ENCODE results near the gene LMOD3. TPM values are rescaled to one million over a fixed set of nuclear protein-coding genes. Genes with fewer than 3 reads are reported as not detected.

Gene LMOD3
- total RNA-seq, 1 donor from 2014 or later: 31.8 TPM

GRCh38 chr3:69145688-69146087, 23.3 kb upstream of the LMOD3 start:
- no peaks in the 10 kb centered on the region for H3K9me3 ChIP-seq (ENCODE audit: control insufficient read depth in 3 of 3, low read length in 3 of 3)
- H3K27ac ChIP-seq (ENCODE audit: low read depth, low read length): no peak overlapping the region

GRCh38 chr3:69144631-69145245, 22.3 kb upstream of the LMOD3 start:
- Histone ChIP-seq H3K9me3 (ENCODE audit: control insufficient read depth in 3 of 3, low read length in 3 of 3) (no peaks in the 10 kb centered on the region), H3K4me1 (ENCODE audit: control insufficient read depth in 3 of 3, insufficient read depth in 3 of 3, low read length in 3 of 3) (peaks cover 11 to 36% (median 12%) of the 10 kb centered on the region in 3 donors), H3K4me3 (ENCODE audit: low read length in 3 of 3) (no peak overlapping the region), H3K9ac (ENCODE audit: low read depth in 1 of 3, low read length in 3 of 3) (peak overlapping the region in 2 of 3 donors; percentile 23 to 28), H3K36me3 (ENCODE audit: control insufficient read depth in 3 of 3, insufficient read depth in 3 of 3, low read length in 3 of 3) (no peaks in the 10 kb centered on the region), H3K27me3 (ENCODE audit: control insufficient read depth in 3 of 3, insufficient read depth in 3 of 3, low read length in 3 of 3) (no peaks in the 10 kb centered on the region), H3K27ac (ENCODE audit: low read depth, low read length) (peak overlapping the region; percentile 76)

More at GRCh38 chr3:69145688-69146087, 23.3 kb upstream of the LMOD3 start:
- H3K27me3 ChIP-seq (ENCODE audit: control insufficient read depth in 3 of 3, insufficient read depth in 3 of 3, low read length in 3 of 3): no peaks in the 10 kb centered on the region
- H3K9ac ChIP-seq (ENCODE audit: low read depth in 1 of 3, low read length in 3 of 3): no peak overlapping the region
- no peak overlapping the region for H3K4me3 ChIP-seq (ENCODE audit: low read length in 3 of 3)
- no peaks in the 10 kb centered on the region for H3K36me3 ChIP-seq (ENCODE audit: control insufficient read depth in 3 of 3, insufficient read depth in 3 of 3, low read length in 3 of 3)
- H3K4me1 ChIP-seq (ENCODE audit: control insufficient read depth in 3 of 3, insufficient read depth in 3 of 3, low read length in 3 of 3): peaks cover 11 to 36% (median 12%) of the 10 kb centered on the region in 3 donors

- Histone ChIP-seq H3K4me3 (ENCODE audit: low read length in 3 of 3) (peak overlapping the region in 2 of 3 donors; percentile 27 to 45), H3K4me1 (ENCODE audit: control insufficient read depth in 3 of 3, insufficient read depth in 3 of 3, low read length in 3 of 3) (peaks cover 6 to 32% (median 12%) of the 10 kb centered on the region in 3 donors), H3K27me3 (ENCODE audit: control insufficient read depth in 3 of 3, insufficient read depth in 3 of 3, low read length in 3 of 3) (no peaks in the 10 kb centered on the region), H3K9me3 (ENCODE audit: control insufficient read depth in 3 of 3, low read length in 3 of 3) (no peaks in the 10 kb centered on the region), H3K9ac (ENCODE audit: low read depth in 1 of 3, low read length in 3 of 3) (peak overlapping the region; percentile 10 to 42 (median 17)), H3K36me3 (ENCODE audit: control insufficient read depth in 3 of 3, insufficient read depth in 3 of 3, low read length in 3 of 3) (no peaks in the 10 kb centered on the region), H3K27ac (ENCODE audit: low read depth, low read length) (peak overlapping the region; percentile 76)
Measured at GRCh38 chr3:69143612-69144011, 21.2 kb upstream of the LMOD3 start.

GRCh38 chr3:69142797-69143454, 20.5 kb upstream of the LMOD3 start:
- H3K9ac ChIP-seq (ENCODE audit: low read depth in 1 of 3, low read length in 3 of 3): peak overlapping the region; percentile 10 to 42 (median 17)
- H3K36me3 ChIP-seq (ENCODE audit: control insufficient read depth in 3 of 3, insufficient read depth in 3 of 3, low read length in 3 of 3): no peaks in the 10 kb centered on the region
- peaks cover 6 to 26% (median 12%) of the 10 kb centered on the region in 3 donors for H3K4me1 ChIP-seq (ENCODE audit: control insufficient read depth in 3 of 3, insufficient read depth in 3 of 3, low read length in 3 of 3)
- H3K27me3 ChIP-seq (ENCODE audit: control insufficient read depth in 3 of 3, insufficient read depth in 3 of 3, low read length in 3 of 3): no peaks in the 10 kb centered on the region
- H3K27ac ChIP-seq (ENCODE audit: low read depth, low read length): peak overlapping the region; percentile 76
- H3K9me3 ChIP-seq (ENCODE audit: control insufficient read depth in 3 of 3, low read length in 3 of 3): no peaks in the 10 kb centered on the region
- peak overlapping the region in 2 of 3 donors; percentile 18 to 27 for H3K4me3 ChIP-seq (ENCODE audit: low read length in 3 of 3)

GRCh38 chr3:69142090-69142489, 19.7 kb upstream of the LMOD3 start:
- Histone ChIP-seq H3K4me1 (ENCODE audit: control insufficient read depth in 3 of 3, insufficient read depth in 3 of 3, low read length in 3 of 3) (peaks cover 6 to 26% (median 12%) of the 10 kb centered on the region in 3 donors), H3K9ac (ENCODE audit: low read depth in 1 of 3, low read length in 3 of 3) (peak overlapping the region in 1 of 3 donors; percentile 10), H3K27ac (ENCODE audit: low read depth, low read length) (peak overlapping the region; percentile 76), H3K4me3 (ENCODE audit: low read length in 3 of 3) (no peak overlapping the region), H3K9me3 (ENCODE audit: control insufficient read depth in 3 of 3, low read length in 3 of 3) (no peaks in the 10 kb centered on the region), H3K36me3 (ENCODE audit: control insufficient read depth in 3 of 3, insufficient read depth in 3 of 3, low read length in 3 of 3) (no peaks in the 10 kb centered on the region), H3K27me3 (ENCODE audit: control insufficient read depth in 3 of 3, insufficient read depth in 3 of 3, low read length in 3 of 3) (no peaks in the 10 kb centered on the region)

GRCh38 chr3:69141313-69141712, 18.9 kb upstream of the LMOD3 start:
- no peaks in the 10 kb centered on the region for H3K27me3 ChIP-seq (ENCODE audit: control insufficient read depth in 3 of 3, insufficient read depth in 3 of 3, low read length in 3 of 3)
- H3K4me1 ChIP-seq (ENCODE audit: control insufficient read depth in 3 of 3, insufficient read depth in 3 of 3, low read length in 3 of 3): peaks cover 6 to 26% (median 12%) of the 10 kb centered on the region in 3 donors
- H3K27ac ChIP-seq (ENCODE audit: low read depth, low read length): peak overlapping the region; percentile 76
- H3K9me3 ChIP-seq (ENCODE audit: control insufficient read depth in 3 of 3, low read length in 3 of 3): no peaks in the 10 kb centered on the region
- H3K9ac ChIP-seq (ENCODE audit: low read depth in 1 of 3, low read length in 3 of 3): no peak overlapping the region
- H3K4me3 ChIP-seq (ENCODE audit: low read length in 3 of 3): no peak overlapping the region
- no peaks in the 10 kb centered on the region for H3K36me3 ChIP-seq (ENCODE audit: control insufficient read depth in 3 of 3, insufficient read depth in 3 of 3, low read length in 3 of 3)

- Histone ChIP-seq H3K27ac (ENCODE audit: low read depth, low read length) (no peak overlapping the region), H3K9ac (ENCODE audit: low read depth in 1 of 3, low read length in 3 of 3) (no peak overlapping the region), H3K36me3 (ENCODE audit: control insufficient read depth in 3 of 3, insufficient read depth in 3 of 3, low read length in 3 of 3) (no peaks in the 10 kb centered on the region), H3K27me3 (ENCODE audit: control insufficient read depth in 3 of 3, insufficient read depth in 3 of 3, low read length in 3 of 3) (no peaks in the 10 kb centered on the region), H3K9me3 (ENCODE audit: control insufficient read depth in 3 of 3, low read length in 3 of 3) (no peaks in the 10 kb centered on the region), H3K4me3 (ENCODE audit: low read length in 3 of 3) (no peak overlapping the region), H3K4me1 (ENCODE audit: control insufficient read depth in 3 of 3, insufficient read depth in 3 of 3, low read length in 3 of 3) (peaks cover 2 to 6% (median 5%) of the 10 kb centered on the region in 3 donors)
Measured at GRCh38 chr3:69137412-69137811, 15.0 kb upstream of the LMOD3 start.

- H3K4me3 ChIP-seq (ENCODE audit: low read length in 3 of 3): no peak overlapping the region
- H3K36me3 ChIP-seq (ENCODE audit: control insufficient read depth in 3 of 3, insufficient read depth in 3 of 3, low read length in 3 of 3): no peaks in the 10 kb centered on the region
- no peak overlapping the region for H3K27ac ChIP-seq (ENCODE audit: low read depth, low read length)
- H3K9ac ChIP-seq (ENCODE audit: low read depth in 1 of 3, low read length in 3 of 3): no peak overlapping the region
- H3K9me3 ChIP-seq (ENCODE audit: control insufficient read depth in 3 of 3, low read length in 3 of 3): no peaks in the 10 kb centered on the region
- peaks cover under 1 to 2% (median 1%) of the 10 kb centered on the region in 3 donors for H3K4me1 ChIP-seq (ENCODE audit: control insufficient read depth in 3 of 3, insufficient read depth in 3 of 3, low read length in 3 of 3)
- no peaks in the 10 kb centered on the region for H3K27me3 ChIP-seq (ENCODE audit: control insufficient read depth in 3 of 3, insufficient read depth in 3 of 3, low read length in 3 of 3)
Measured at GRCh38 chr3:69137005-69137404, 14.6 kb upstream of the LMOD3 start.

- peaks cover 8 to 31% (median 18%) of the 10 kb centered on the region in 3 donors for H3K4me1 ChIP-seq (ENCODE audit: control insufficient read depth in 3 of 3, insufficient read depth in 3 of 3, low read length in 3 of 3)
- no peaks in the 10 kb centered on the region for H3K27me3 ChIP-seq (ENCODE audit: control insufficient read depth in 3 of 3, insufficient read depth in 3 of 3, low read length in 3 of 3)
- H3K4me3 ChIP-seq (ENCODE audit: low read length in 3 of 3): no peak overlapping the region
- no peak overlapping the region for H3K9ac ChIP-seq (ENCODE audit: low read depth in 1 of 3, low read length in 3 of 3)
- no peak overlapping the region for H3K27ac ChIP-seq (ENCODE audit: low read depth, low read length)
- H3K9me3 ChIP-seq (ENCODE audit: control insufficient read depth in 3 of 3, low read length in 3 of 3): no peaks in the 10 kb centered on the region
- H3K36me3 ChIP-seq (ENCODE audit: control insufficient read depth in 3 of 3, insufficient read depth in 3 of 3, low read length in 3 of 3): no peaks in the 10 kb centered on the region
Measured at GRCh38 chr3:69130689-69131088, 8.3 kb upstream of the LMOD3 start.

- Histone ChIP-seq H3K9me3 (ENCODE audit: control insufficient read depth in 3 of 3, low read length in 3 of 3) (no peaks in the 10 kb centered on the region), H3K4me1 (ENCODE audit: control insufficient read depth in 3 of 3, insufficient read depth in 3 of 3, low read length in 3 of 3) (peaks cover 8 to 31% (median 18%) of the 10 kb centered on the region in 3 donors), H3K27me3 (ENCODE audit: control insufficient read depth in 3 of 3, insufficient read depth in 3 of 3, low read length in 3 of 3) (no peaks in the 10 kb centered on the region), H3K36me3 (ENCODE audit: control insufficient read depth in 3 of 3, insufficient read depth in 3 of 3, low read length in 3 of 3) (no peaks in the 10 kb centered on the region), H3K27ac (ENCODE audit: low read depth, low read length) (peak overlapping the region; percentile 21), H3K9ac (ENCODE audit: low read depth in 1 of 3, low read length in 3 of 3) (no peak overlapping the region), H3K4me3 (ENCODE audit: low read length in 3 of 3) (no peak overlapping the region)
Measured at GRCh38 chr3:69129531-69129930, 7.1 kb upstream of the LMOD3 start.
